Endodermal cell (in vitro differentiated cells): ENCODE measurements around the gene RAB42. TPM values are rescaled to one million over a fixed set of nuclear protein-coding genes. Genes with fewer than 3 reads are reported as not detected.
A peak's percentile ranks its signal among the peaks of the same experiment; 100 is the strongest.

Experiments
- DNase-seq: peaks from one replicate; pipeline ENCODE4 v3.0.0-alpha.2; 2017
- H3K27ac ChIP-seq: 2 replicates; pipeline ENCODE4 v1.5.1; 2013; ENCODE audit warnings: mild to moderate bottlenecking, low read depth, low read length, moderate library complexity
- H3K27me3 ChIP-seq: 2 replicates; pipeline ENCODE4 v1.6.1; 2013; ENCODE audit warnings: mild to moderate bottlenecking, low read length, moderate library complexity; ENCODE audit not compliant: insufficient read depth, control insufficient read depth, poor library complexity, severe bottlenecking
- H3K36me3 ChIP-seq: 2 replicates; pipeline ENCODE4 v1.7.0; 2013; ENCODE audit warnings: mild to moderate bottlenecking, low read length, moderate library complexity; ENCODE audit not compliant: control insufficient read depth, insufficient read depth
- H3K4me1 ChIP-seq: one replicate; pipeline ENCODE4 v1.7.0; 2013; ENCODE audit warnings: low read length; ENCODE audit not compliant: control insufficient read depth, insufficient read depth
- H3K4me3 ChIP-seq: 2 replicates; pipeline ENCODE4 v1.5.1; 2013; ENCODE audit warnings: mild to moderate bottlenecking, low read length, moderate library complexity
- H3K9ac ChIP-seq: 2 replicates; pipeline ENCODE4 v1.6.1; 2013; ENCODE audit warnings: mild to moderate bottlenecking, low read length, moderate library complexity; ENCODE audit not compliant: poor library complexity, severe bottlenecking; ENCODE audit errors: extremely low read depth
- H3K9me3 ChIP-seq: 2 replicates; pipeline ENCODE4 v1.6.1; 2013; ENCODE audit warnings: mild to moderate bottlenecking, low read length, moderate library complexity; ENCODE audit not compliant: control insufficient read depth
- H3K27ac Mint-ChIP-seq: 2 replicates; pipeline ENCODE4 v1.8.0; 2020; ENCODE audit warnings: mixed read lengths
- H3K27me3 Mint-ChIP-seq: 2 replicates; pipeline ENCODE4 v1.8.0; 2021; ENCODE audit warnings: mild to moderate bottlenecking, mixed read lengths; ENCODE audit not compliant: insufficient read depth
- H3K36me3 Mint-ChIP-seq: 2 replicates; pipeline ENCODE4 v1.8.0; 2020; ENCODE audit warnings: low read depth, mixed read lengths
- H3K4me1 Mint-ChIP-seq: 2 replicates; pipeline ENCODE4 v1.8.0; 2020; ENCODE audit warnings: mixed read lengths
- H3K4me3 Mint-ChIP-seq: 2 replicates; pipeline ENCODE4 v1.8.0; 2020; ENCODE audit warnings: mild to moderate bottlenecking, moderate library complexity, mixed read lengths
- H3K9me3 Mint-ChIP-seq: 2 replicates; pipeline ENCODE4 v1.8.0; 2020; ENCODE audit warnings: mild to moderate bottlenecking, mixed read lengths
- WGBS, 2 experiments: methylation state at CpG; one replicate each; pipeline versions ENCODE4 v1.1.5 to v1.1.7; 2013; ENCODE audit warnings: missing lambda C conversion rate in 2 of 2, mixed read lengths in 1 of 2; ENCODE audit not compliant: insufficient coverage in 1 of 2, insufficient read length in 1 of 2; 5-methylcytosine and 5-hydroxymethylcytosine counted together
- total RNA-seq, 2 donors: library from RNA; stranded (reverse); fragmentation: NEBNext Ultra II Directional in 1 of 2; extraction: Animal tissue kit (Norgen Biotek cat#: 25700) in 1 of 2; gene quantifications; 2 replicates in 1 of 2; 3 replicates in 1 of 2; pipeline ENCODE4 v1.2.1, GENCODE V29; 2021
- TF ChIP-seq, protein P1 (sequence below): fragments of 200-600 bp; sonication (generic); conservative IDR thresholded peaks from 2 replicates; pipeline ENCODE4 v1.5.0; 2021; ENCODE audit warnings: antibody characterized with exemption, mild to moderate bottlenecking

Gene RAB42
- total RNA-seq, 2 donors from 2014 or later: 2.1 to 3.0 TPM

DNA sequence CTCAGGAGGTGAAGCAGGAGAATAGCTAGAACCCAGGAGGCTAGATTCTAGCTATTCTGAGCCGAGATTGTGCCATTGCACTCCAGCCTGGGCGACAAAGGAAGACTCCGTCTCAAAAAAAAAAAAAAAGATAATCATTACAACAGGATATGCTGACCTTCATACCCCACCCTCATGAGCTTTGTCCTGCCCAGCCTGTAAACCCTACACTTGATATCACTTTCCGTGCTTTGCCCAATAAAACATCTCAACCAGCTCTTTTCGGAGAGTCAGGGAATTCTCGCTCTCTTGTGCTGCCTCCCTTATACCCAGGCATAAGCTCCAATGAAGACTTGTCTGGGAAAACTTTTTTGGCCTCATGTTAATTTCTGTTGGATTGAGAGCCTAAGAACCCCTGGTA lies 40.7 kb upstream of the RAB42 start:
- Mint-ChIP-seq H3K4me3 (no peak overlapping the region), H3K4me1 (no peaks in the 10 kb centered on the region)
- H3K4me1 ChIP-seq: no peaks in the 10 kb centered on the region

GRCh38 chr1:28552758-28553663 lies 39.1 kb upstream of the RAB42 start, which contains the start of gene TRNAU1AP:
Gene TRNAU1AP (plus strand): TSS chr1:28553085. CDS start chr1:28553111, 26 bp downstream.
- no peaks in the 10 kb centered on the region for H3K9me3 Mint-ChIP-seq
- DNase-seq: peak; percentile 99
- TF ChIP-seq, protein P1, sequence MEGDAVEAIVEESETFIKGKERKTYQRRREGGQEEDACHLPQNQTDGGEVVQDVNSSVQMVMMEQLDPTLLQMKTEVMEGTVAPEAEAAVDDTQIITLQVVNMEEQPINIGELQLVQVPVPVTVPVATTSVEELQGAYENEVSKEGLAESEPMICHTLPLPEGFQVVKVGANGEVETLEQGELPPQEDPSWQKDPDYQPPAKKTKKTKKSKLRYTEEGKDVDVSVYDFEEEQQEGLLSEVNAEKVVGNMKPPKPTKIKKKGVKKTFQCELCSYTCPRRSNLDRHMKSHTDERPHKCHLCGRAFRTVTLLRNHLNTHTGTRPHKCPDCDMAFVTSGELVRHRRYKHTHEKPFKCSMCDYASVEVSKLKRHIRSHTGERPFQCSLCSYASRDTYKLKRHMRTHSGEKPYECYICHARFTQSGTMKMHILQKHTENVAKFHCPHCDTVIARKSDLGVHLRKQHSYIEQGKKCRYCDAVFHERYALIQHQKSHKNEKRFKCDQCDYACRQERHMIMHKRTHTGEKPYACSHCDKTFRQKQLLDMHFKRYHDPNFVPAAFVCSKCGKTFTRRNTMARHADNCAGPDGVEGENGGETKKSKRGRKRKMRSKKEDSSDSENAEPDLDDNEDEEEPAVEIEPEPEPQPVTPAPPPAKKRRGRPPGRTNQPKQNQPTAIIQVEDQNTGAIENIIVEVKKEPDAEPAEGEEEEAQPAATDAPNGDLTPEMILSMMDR: no peak
- no peaks in the 10 kb centered on the region for H3K4me1 ChIP-seq
- 0% methylated on average over 47 to 63 of the region's 63 CpGs for WGBS, 2 experiments
- H3K27me3 Mint-ChIP-seq: peaks cover 1% of the 10 kb centered on the region
- H3K27me3 ChIP-seq: no peaks in the 10 kb centered on the region
- H3K4me3 ChIP-seq: peak within 1 kb of the TSS; percentile 95
- peak within 1 kb of the TSS; percentile 99 for H3K4me3 Mint-ChIP-seq
- peaks cover 16% of the 10 kb centered on the region for H3K36me3 ChIP-seq
- peak within 1 kb of the TSS; percentile 68 for H3K9ac ChIP-seq
- no peak within 1 kb of the TSS for H3K27ac ChIP-seq
- no peaks in the 10 kb centered on the region for H3K9me3 ChIP-seq
- peaks cover 23% of the 10 kb centered on the region for H3K36me3 Mint-ChIP-seq
- peak within 1 kb of the TSS; percentile 96 for H3K27ac Mint-ChIP-seq
- H3K4me1 Mint-ChIP-seq: no peaks in the 10 kb centered on the region

More for the DNA sequence above, 40.7 kb upstream of the RAB42 start:
- Mint-ChIP-seq H3K9me3 (no peaks in the 10 kb centered on the region), H3K36me3 (peaks cover 16% of the 10 kb centered on the region), H3K27ac (no peak overlapping the region), H3K27me3 (peaks cover 1% of the 10 kb centered on the region)
- no peak overlapping the region for H3K27ac ChIP-seq
- TF ChIP-seq, protein P1: no peak
- DNase-seq: no peak
- 95 to 98% methylated on average over 4 to 6 of the region's 6 CpGs for WGBS, 2 experiments
- H3K9me3 ChIP-seq: no peaks in the 10 kb centered on the region
- no peak overlapping the region for H3K9ac ChIP-seq
- H3K4me3 ChIP-seq: no peak overlapping the region
- no peaks in the 10 kb centered on the region for H3K27me3 ChIP-seq
- H3K36me3 ChIP-seq: peaks cover 16% of the 10 kb centered on the region

- H3K9ac ChIP-seq: no peak overlapping the region
- Mint-ChIP-seq H3K4me1 (peaks cover 9% of the 10 kb centered on the region), H3K27ac (peak overlapping the region; percentile 48), H3K9me3 (peaks cover 1% of the 10 kb centered on the region), H3K36me3 (peaks cover 70% of the 10 kb centered on the region), H3K27me3 (no peaks in the 10 kb centered on the region), H3K4me3 (no peak overlapping the region)
- no peaks in the 10 kb centered on the region for H3K4me1 ChIP-seq
- no peaks in the 10 kb centered on the region for H3K9me3 ChIP-seq
- H3K27me3 ChIP-seq: no peaks in the 10 kb centered on the region
- peaks cover 55% of the 10 kb centered on the region for H3K36me3 ChIP-seq
- TF ChIP-seq, protein P1: no peak
- WGBS, 2 experiments: 83 to 97% methylated on average over 1 to 3 of the region's 3 CpGs
- no peak for DNase-seq
- no peak overlapping the region for H3K27ac ChIP-seq
- no peak overlapping the region for H3K4me3 ChIP-seq
These were observed 31.2 kb upstream of the RAB42 start for GRCh38 chr1:28560886-28561285.
